ENCODE data around the gene RAPGEF1.

Gene RAPGEF1

DNA sequence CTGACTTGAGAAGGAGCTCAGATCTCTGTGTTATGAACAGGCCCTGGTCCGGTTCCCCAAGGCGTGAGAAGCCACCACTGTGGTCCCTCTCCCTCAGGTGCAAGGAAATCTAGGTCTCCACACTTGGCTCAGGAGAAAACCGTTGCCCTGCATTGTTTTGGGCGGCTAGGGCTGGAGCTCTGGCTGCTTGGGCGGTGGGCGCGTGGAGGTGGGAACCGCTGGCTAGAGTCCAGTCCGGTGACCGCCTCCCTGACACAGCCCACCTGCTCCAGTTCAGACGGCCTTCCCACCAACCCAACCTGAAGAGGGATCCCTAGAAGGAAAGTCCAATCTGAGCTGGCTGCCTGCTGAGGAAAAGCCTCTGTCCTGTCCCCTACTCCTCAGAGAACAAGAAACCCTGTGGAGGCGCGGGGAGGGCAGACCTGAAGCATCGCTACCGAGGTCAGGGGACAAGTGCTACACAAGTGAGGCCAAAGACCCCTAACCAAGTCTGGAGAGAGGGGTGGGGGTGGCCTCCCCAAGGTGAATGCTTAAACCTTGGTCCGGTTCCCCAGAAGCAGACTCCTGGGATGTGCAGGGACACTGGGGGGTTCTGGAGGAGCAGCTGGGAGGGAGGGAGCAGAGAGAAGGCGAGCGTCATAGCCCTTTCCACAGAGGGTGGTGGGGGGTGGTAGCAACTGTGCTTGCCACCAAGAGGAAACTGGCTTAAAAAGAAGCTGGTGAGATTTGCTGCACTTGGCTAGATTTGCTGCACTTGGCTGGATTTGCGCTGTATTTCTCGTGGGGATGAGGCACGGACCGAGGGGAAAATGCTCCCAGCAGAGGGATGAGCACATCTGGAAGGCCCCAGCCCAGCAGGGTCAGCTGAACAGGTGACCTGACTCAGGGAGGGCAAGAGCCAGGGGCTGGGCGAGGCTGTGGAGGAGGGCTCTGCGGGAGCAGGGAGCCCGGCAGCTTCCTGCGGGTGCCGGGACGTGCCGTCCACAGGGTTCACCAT lies 65.2 kb downstream of the RAPGEF1 start:
- no peak for DNase-seq (ENCODE audit: low read depth)
- in situ Hi-C loops (cut with HindIII; ENCODE audit: low sequenced_read_pairs), result no loop called here
- H3K4me3 ChIP-seq (ENCODE audit: low read depth, low read length), result no peak overlapping the region
- TF ChIP-seq, protein P1, sequence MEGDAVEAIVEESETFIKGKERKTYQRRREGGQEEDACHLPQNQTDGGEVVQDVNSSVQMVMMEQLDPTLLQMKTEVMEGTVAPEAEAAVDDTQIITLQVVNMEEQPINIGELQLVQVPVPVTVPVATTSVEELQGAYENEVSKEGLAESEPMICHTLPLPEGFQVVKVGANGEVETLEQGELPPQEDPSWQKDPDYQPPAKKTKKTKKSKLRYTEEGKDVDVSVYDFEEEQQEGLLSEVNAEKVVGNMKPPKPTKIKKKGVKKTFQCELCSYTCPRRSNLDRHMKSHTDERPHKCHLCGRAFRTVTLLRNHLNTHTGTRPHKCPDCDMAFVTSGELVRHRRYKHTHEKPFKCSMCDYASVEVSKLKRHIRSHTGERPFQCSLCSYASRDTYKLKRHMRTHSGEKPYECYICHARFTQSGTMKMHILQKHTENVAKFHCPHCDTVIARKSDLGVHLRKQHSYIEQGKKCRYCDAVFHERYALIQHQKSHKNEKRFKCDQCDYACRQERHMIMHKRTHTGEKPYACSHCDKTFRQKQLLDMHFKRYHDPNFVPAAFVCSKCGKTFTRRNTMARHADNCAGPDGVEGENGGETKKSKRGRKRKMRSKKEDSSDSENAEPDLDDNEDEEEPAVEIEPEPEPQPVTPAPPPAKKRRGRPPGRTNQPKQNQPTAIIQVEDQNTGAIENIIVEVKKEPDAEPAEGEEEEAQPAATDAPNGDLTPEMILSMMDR (IDR thresholded peaks at IDR 0.05; ENCODE audit: low read depth, low read length, missing control alignments), result no peak

DNA sequence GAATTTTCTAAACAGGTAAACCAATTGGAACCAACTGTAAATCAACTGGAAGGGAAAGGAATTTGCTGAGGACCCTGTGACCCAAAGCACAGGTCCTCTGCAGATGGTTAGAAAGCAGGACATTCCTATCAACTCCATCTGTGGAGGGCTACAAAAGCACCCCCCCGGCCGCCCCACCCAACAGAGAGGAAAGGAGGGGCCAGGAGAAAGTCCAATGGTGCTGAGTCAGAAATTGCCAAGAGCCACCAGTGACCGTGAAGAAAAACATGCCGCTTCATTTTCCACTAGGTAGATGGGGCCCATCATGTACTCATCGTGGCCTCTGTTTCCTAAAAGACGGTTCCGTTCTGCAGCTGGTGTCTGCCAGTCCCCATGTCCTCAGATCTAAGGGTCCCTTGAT lies 66.3 kb downstream of the RAPGEF1 start:
- H3K4me3 ChIP-seq (ENCODE audit: low read depth, low read length), result no peak overlapping the region
- no peak for DNase-seq (ENCODE audit: low read depth)
- TF ChIP-seq, protein P1 (IDR thresholded peaks at IDR 0.05; ENCODE audit: low read depth, low read length, missing control alignments), result no peak
- in situ Hi-C loops (cut with HindIII; ENCODE audit: low sequenced_read_pairs), result no loop called here

DNA sequence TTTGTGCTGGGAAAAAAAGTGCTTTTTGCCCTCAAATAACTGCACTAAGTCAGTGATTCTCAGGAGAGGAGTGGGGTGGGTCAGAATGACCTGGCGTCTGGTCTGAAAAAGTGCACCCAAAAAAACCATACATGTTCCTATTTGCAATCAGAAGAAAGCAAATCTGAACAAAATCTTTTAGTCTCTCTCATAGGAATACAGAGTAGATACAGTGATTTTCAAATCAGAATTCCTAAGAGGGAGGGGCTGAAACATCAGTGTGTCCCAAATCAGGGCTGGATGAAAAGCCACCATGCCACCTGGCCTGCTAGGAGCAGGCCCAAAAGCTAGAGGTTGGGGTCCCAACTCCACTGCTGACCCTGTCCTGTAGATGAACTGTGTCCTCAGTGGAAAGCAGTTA lies 66.8 kb downstream of the RAPGEF1 start:
- TF ChIP-seq, protein P1 (IDR thresholded peaks at IDR 0.05; ENCODE audit: low read depth, low read length, missing control alignments), result no peak
- DNase-seq (ENCODE audit: low read depth), result no peak
- H3K4me3 ChIP-seq (ENCODE audit: low read depth, low read length), result no peak overlapping the region
- in situ Hi-C loops (cut with HindIII; ENCODE audit: low sequenced_read_pairs), result no loop called here

DNA sequence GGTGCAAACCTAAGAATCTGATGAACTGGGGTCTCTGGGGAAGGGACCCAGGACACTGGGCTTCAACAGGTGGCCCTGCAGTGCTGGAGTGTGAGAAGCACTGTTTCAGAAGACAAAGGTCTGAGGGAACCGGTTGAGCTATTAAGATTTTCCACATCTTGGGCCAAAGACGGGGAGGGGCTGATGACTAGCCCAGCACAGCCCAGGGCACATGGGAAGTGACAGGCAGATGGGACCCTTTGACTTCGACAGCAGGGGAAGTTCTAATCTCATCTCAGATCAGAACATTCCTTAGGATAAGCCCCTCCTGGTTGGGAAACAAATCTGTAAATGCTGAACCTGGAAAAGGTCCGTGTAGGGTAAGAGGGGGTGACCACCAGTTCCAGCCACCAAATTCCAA lies 67.4 kb downstream of the RAPGEF1 start:
- TF ChIP-seq, protein P1 (IDR thresholded peaks at IDR 0.05; ENCODE audit: low read depth, low read length, missing control alignments), result no peak
- in situ Hi-C loops (cut with HindIII; ENCODE audit: low sequenced_read_pairs), result no loop called here
- no peak overlapping the region for H3K4me3 ChIP-seq (ENCODE audit: low read depth, low read length)
- DNase-seq (ENCODE audit: low read depth), result no peak

DNA sequence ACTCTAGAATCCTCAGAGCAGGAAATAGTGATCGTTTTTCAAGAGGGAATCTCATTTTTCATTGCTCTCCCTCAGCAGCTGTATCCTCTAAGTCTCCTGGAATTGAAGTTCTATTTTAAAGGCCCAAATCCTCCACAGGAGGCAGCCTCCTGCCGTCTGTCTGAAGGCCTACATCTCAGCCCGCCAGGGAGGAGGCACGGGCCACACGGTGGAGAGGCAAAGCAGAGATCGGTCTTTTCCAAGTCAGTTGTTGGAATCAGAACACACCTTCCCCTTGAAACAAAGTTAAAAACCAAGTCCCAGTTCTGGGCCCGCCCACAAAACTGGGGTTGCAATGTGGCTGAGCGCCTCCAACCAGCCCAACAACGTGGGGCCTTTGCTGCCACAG lies 68.7 kb downstream of the RAPGEF1 start:
- TF ChIP-seq, protein P1 (IDR thresholded peaks at IDR 0.05; ENCODE audit: low read depth, low read length, missing control alignments), result no peak
- in situ Hi-C loops (cut with HindIII; ENCODE audit: low sequenced_read_pairs), result no loop called here
- H3K4me3 ChIP-seq (ENCODE audit: low read depth, low read length), result no peak overlapping the region
- no peak for DNase-seq (ENCODE audit: low read depth)

DNA sequence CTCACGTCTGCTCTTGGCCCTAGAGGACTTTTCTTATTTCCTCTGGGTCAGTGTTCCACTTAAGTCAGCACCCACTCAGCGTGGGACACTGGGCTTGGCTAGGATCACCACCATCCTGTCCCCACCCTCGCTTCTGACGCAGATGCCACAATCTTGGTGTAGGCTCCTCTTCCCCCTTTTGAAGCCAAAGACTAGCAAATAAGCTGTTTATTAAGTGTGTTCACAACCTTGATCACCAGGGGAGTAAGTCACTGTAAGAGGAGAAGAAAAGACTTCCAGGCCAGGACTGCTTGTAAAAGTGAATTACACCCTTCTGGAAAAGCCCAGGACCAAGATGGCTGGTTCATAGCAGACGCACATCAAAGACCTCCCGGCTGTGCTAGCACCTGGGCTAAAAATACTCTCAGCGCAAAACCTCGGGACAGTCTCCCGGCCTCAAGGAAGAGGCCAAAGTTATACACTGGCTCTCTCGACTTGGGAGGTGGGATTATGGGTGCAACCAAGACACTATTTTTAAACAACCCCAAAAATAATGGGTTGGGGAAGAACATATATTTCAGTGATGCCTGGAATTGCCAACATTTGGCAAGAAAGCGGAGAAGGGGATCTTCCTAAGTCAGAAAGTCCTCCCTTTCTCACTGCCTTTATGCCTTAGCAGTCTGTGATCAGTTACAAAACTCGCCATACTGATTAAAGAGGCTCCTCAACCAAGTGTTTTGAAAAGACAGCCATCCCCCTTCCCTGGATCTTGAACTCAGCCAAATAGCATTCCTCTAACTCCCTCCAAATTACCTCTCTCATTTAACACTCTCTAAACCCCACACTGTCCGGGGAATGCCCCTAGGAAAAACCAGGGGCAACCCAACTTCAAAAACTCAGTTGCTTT lies 69.4 kb downstream of the RAPGEF1 start:
- DNase-seq (ENCODE audit: low read depth), result no peak
- TF ChIP-seq, protein P1 (IDR thresholded peaks at IDR 0.05; ENCODE audit: low read depth, low read length, missing control alignments), result no peak
- in situ Hi-C loops (cut with HindIII; ENCODE audit: low sequenced_read_pairs), result no loop called here
- H3K4me3 ChIP-seq (ENCODE audit: low read depth, low read length), result no peak overlapping the region

All from astrocyte of the cerebellum (primary cell).